T-helper 1 cell (primary cell): Measurements from ENCODE around the gene KCNH1.

Experiments
- DNase-seq, 5 donors: peaks; one replicate each; pipeline ENCODE4 v3.0.0-alpha.2; 2012 to 2020

Gene KCNH1

DNA sequence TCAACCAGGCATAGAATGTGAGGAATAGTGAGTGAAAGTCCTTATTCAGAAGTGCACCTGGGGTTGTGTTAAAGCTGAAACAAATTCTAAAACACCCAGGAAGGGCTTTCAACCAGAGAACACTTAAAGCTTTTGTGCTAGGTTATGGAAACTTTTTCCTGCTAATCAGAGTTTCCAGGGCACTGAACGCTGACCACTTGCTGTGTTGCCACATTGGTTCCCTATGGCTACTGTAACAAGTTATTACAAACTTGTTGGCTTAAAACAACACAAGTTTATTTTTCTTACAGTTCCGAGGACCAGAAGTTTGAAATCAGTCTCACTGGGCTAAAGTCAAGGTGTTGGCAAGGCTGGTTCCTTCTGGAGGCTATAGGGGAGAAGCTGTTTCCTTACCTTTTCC, 504.7 kb downstream of the KCNH1 start:
- DNase-seq: no peak

DNA sequence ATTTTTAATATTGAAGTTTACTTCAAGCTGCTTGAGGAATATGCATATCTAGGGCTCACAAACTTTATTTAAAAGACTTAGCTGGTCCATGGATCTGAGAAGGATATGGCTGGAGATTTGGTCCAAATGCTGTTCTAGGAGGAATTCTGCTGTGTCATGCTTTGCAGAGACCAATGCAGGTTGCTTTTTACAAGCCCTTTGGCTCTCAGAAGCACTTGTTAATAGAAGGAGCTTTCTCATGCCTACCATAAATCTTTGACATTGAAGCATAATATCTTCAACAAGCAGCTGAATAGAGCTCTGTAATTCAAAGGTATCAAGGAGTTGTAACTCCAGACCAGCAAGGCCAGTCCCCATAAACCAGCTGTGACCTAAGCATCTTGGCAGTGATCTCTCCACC, 506.2 kb downstream of the KCNH1 start:
- no peak for DNase-seq
